ENCODE results near the gene LMO1. TPM values are rescaled to one million over a fixed set of nuclear protein-coding genes. Genes with fewer than 3 reads are reported as not detected.

The LMO1 gene
- total RNA-seq, 1 experiment from 2014 or later: not detected

GRCh38 chr11:8273287-8273686 is 9.6 kb upstream of the LMO1 start:
- Mint-ChIP-seq H3K4me1 (ENCODE audit: insufficient read depth, unreplicated experiment) (no peaks in the 10 kb centered on the region), H3K27ac (ENCODE audit: low read depth, unreplicated experiment) (no peak overlapping the region), H3K9me3 (ENCODE audit: unreplicated experiment) (peaks cover 14% of the 10 kb centered on the region), H3K27me3 (ENCODE audit: insufficient read depth, unreplicated experiment) (peaks cover 33% of the 10 kb centered on the region), H3K4me3 (ENCODE audit: unreplicated experiment) (no peak overlapping the region), H3K36me3 (ENCODE audit: insufficient read depth, unreplicated experiment) (no peaks in the 10 kb centered on the region)
- intact Hi-C loops (cut with micrococcal nuclease): no loop called here
- CTCF ChIA-PET: interaction anchor here (0.6 to 1.7 kb wide), 5 partner anchors 9 to 1348 kb away, joined by 3 to 5 read pairs (median 5); partner anchors contain the start of gene LMO1
- POLR2A ChIA-PET: interaction anchor here (0.6 to 1.3 kb wide), 2 partner anchors 10 to 82 kb away, joined by 3 to 6 read pairs; partner anchors contain the start of gene LMO1
- TF ChIP-seq CTCF (IDR thresholded peaks at IDR 0.05; ENCODE audit: unreplicated experiment): no peak
- peak; percentile 21 for DNase-seq (ENCODE audit: unreplicated experiment)
- BruUV-seq (replicated peaks): no TSS peak

DNA sequence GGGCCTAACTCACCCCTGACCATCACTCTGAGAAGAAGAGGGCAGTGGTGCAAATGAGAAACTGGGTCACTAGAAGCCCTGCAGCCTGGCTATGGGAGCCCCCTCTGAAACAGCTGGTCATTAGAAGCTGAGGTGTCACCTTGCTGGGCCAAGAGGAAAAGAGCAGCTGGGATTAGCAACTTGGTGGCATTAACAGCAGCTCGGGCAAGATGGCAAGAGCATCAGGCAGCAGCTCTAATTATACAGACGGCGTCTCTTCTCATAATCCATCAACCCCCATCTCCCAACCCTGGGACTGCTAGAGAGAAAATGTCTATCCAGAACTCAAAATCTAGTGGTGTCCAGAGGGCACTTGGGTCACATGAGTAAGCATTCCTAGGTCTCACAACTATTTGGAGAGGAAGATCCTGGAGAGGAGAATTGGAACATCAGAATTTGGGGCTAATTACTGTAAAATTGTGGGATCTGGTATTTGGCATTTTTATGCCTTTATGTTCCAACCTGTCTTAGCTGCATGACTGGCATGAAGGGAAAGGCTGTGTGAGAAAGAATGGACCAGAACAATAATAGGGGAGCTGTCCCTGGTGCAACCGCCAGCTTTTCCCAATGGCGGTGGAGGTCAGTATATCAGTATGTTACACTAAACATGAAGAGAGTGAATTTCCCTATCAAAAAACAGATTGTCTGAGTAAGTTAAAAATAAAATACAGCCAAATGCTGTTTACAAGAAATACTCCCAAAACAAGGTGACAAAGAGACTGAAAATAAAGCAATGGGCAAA is 7.6 kb upstream of the LMO1 start:
- H3K27ac Mint-ChIP-seq (ENCODE audit: low read depth, unreplicated experiment): no peak overlapping the region
- CTCF ChIA-PET: interaction anchor here (1.0 to 1.5 kb wide), 5 partner anchors 8 to 297 kb away, joined by 3 to 8 read pairs (median 4); no protein-coding TSS in a partner anchor
- no peaks in the 10 kb centered on the region for H3K4me1 Mint-ChIP-seq (ENCODE audit: insufficient read depth, unreplicated experiment)
- peaks cover 33% of the 10 kb centered on the region for H3K27me3 Mint-ChIP-seq (ENCODE audit: insufficient read depth, unreplicated experiment)
- peaks cover 14% of the 10 kb centered on the region for H3K9me3 Mint-ChIP-seq (ENCODE audit: unreplicated experiment)
- no peak for TF ChIP-seq CTCF (IDR thresholded peaks at IDR 0.05; ENCODE audit: unreplicated experiment)
- no peak overlapping the region for H3K4me3 Mint-ChIP-seq (ENCODE audit: unreplicated experiment)
- no peak for DNase-seq (ENCODE audit: unreplicated experiment)
- POLR2A ChIA-PET: interaction anchor here (0.7 to 1.6 kb wide), 2 partner anchors 210 to 411 kb away, joined by 3 to 4 read pairs; partner anchors contain the start of genes RPL27A and TRIM66
- no TSS peak for BruUV-seq (replicated peaks)
- intact Hi-C loops (cut with micrococcal nuclease): no loop called here
- H3K36me3 Mint-ChIP-seq (ENCODE audit: insufficient read depth, unreplicated experiment): no peaks in the 10 kb centered on the region

- Mint-ChIP-seq H3K9me3 (ENCODE audit: unreplicated experiment) (peaks cover 8% of the 10 kb centered on the region), H3K27ac (ENCODE audit: low read depth, unreplicated experiment) (no peak overlapping the region), H3K4me1 (ENCODE audit: insufficient read depth, unreplicated experiment) (no peaks in the 10 kb centered on the region), H3K4me3 (ENCODE audit: unreplicated experiment) (no peak overlapping the region), H3K36me3 (ENCODE audit: insufficient read depth, unreplicated experiment) (no peaks in the 10 kb centered on the region), H3K27me3 (ENCODE audit: insufficient read depth, unreplicated experiment) (peaks cover 36% of the 10 kb centered on the region)
- BruUV-seq (replicated peaks): no TSS peak
- POLR2A ChIA-PET: no interaction called here
- CTCF ChIA-PET: interaction anchor here (0.8 to 1.6 kb wide), 3 partner anchors 43 to 297 kb away, joined by 3 to 5 read pairs (median 5); no protein-coding TSS in a partner anchor
- intact Hi-C loops (cut with micrococcal nuclease): no loop called here
- no peak for TF ChIP-seq CTCF (IDR thresholded peaks at IDR 0.05; ENCODE audit: unreplicated experiment)
- DNase-seq (ENCODE audit: unreplicated experiment): no peak
Measured at GRCh38 chr11:8269636-8270035, 6.0 kb upstream of the LMO1 start.

- Mint-ChIP-seq H3K27ac (ENCODE audit: low read depth, unreplicated experiment) (no peak overlapping the region), H3K27me3 (ENCODE audit: insufficient read depth, unreplicated experiment) (peaks cover 35% of the 10 kb centered on the region), H3K4me1 (ENCODE audit: insufficient read depth, unreplicated experiment) (peaks cover 5% of the 10 kb centered on the region), H3K9me3 (ENCODE audit: unreplicated experiment) (no peaks in the 10 kb centered on the region), H3K4me3 (ENCODE audit: unreplicated experiment) (no peak overlapping the region), H3K36me3 (ENCODE audit: insufficient read depth, unreplicated experiment) (no peaks in the 10 kb centered on the region)
- ChIA-PET CTCF (interaction anchor here (1.6 to 15.4 kb wide), 2 partner anchors 43 to 295 kb away, joined by 5 to 398 read pairs; no protein-coding TSS in a partner anchor), POLR2A (no interaction called here)
- BruUV-seq (replicated peaks): no TSS peak
- no peak for DNase-seq (ENCODE audit: unreplicated experiment)
- intact Hi-C loops (cut with micrococcal nuclease): no loop called here
- no peak for TF ChIP-seq CTCF (IDR thresholded peaks at IDR 0.05; ENCODE audit: unreplicated experiment)
Measured at GRCh38 chr11:8268530-8269400, 5.1 kb upstream of the LMO1 start.
